ENCODE data around the gene SS18L1. TPM values are rescaled to one million over a fixed set of nuclear protein-coding genes. Genes with fewer than 3 reads are reported as not detected.
A peak's percentile ranks its signal among the peaks of the same experiment; 100 is the strongest.

The SS18L1 gene
- total RNA-seq, 1 experiment from 2014 or later, result 34.7 TPM

- Histone ChIP-seq H3K9me3 (ENCODE audit: low read depth, low read length, poor library complexity, severe bottlenecking) (no peaks in the 10 kb centered on the region), H3K27me3 (replicated peaks; ENCODE audit: insufficient read depth, low read depth, low read length, poor library complexity) (no peaks in the 10 kb centered on the region), H3K27ac (ENCODE audit: low read depth, low read length, poor library complexity, severe bottlenecking) (peak overlapping the region; percentile 71), H3K4me3 (ENCODE audit: low read depth, low read length, poor library complexity, severe bottlenecking) (no peak overlapping the region), H3K4me1 (ENCODE audit: insufficient read depth, low read length, poor library complexity, severe bottlenecking) (peaks cover 46% of the 10 kb centered on the region), H3K36me3 (ENCODE audit: insufficient read depth, low read length, poor library complexity, severe bottlenecking) (peaks cover 16% of the 10 kb centered on the region)
- intact Hi-C loops (cut with micrococcal nuclease; ENCODE audit: unreplicated experiment), result no loop called here
- ChIA-PET CTCF (no interaction called here), POLR2A (ENCODE audit: low non-redundant PET) (no interaction called here)
- no TSS peak for BruUV-seq (replicated peaks)
- TF ChIP-seq CTCF (conservative IDR thresholded peaks at IDR 0.05; ENCODE audit: low read depth, low read length), result no peak
- TF ChIP-seq EZH2 (IDR thresholded peaks at IDR 0.05; ENCODE audit: borderline replicate concordance, low read depth, low read length, poor library complexity, severe bottlenecking), result no peak
- peak; percentile 86 for DNase-seq (ENCODE audit: low spot score)
These were observed 59.9 kb downstream of the SS18L1 start for GRCh38 chr20:62203378-62204030.

- TF ChIP-seq EZH2 (IDR thresholded peaks at IDR 0.05; ENCODE audit: borderline replicate concordance, low read depth, low read length, poor library complexity, severe bottlenecking), result no peak
- TF ChIP-seq CTCF (conservative IDR thresholded peaks at IDR 0.05; ENCODE audit: low read depth, low read length), result no peak
- Histone ChIP-seq H3K36me3 (ENCODE audit: insufficient read depth, low read length, poor library complexity, severe bottlenecking) (peaks cover 3% of the 10 kb centered on the region), H3K27ac (ENCODE audit: low read depth, low read length, poor library complexity, severe bottlenecking) (no peak overlapping the region), H3K4me3 (ENCODE audit: low read depth, low read length, poor library complexity, severe bottlenecking) (no peak overlapping the region), H3K27me3 (replicated peaks; ENCODE audit: insufficient read depth, low read depth, low read length, poor library complexity) (no peaks in the 10 kb centered on the region), H3K4me1 (ENCODE audit: insufficient read depth, low read length, poor library complexity, severe bottlenecking) (peaks cover 43% of the 10 kb centered on the region), H3K9me3 (ENCODE audit: low read depth, low read length, poor library complexity, severe bottlenecking) (no peaks in the 10 kb centered on the region)
- POLR2A ChIA-PET (ENCODE audit: low non-redundant PET), result no interaction called here
- CTCF ChIA-PET, result no interaction called here
- intact Hi-C loops (cut with micrococcal nuclease; ENCODE audit: unreplicated experiment), result no loop called here
- no peak for DNase-seq (ENCODE audit: low spot score)
- BruUV-seq (replicated peaks), result no TSS peak
These were observed 62.2 kb downstream of the SS18L1 start for GRCh38 chr20:62205618-62206387.

GRCh38 chr20:62206388-62206775 is 62.8 kb downstream of the SS18L1 start:
- TF ChIP-seq EZH2 (IDR thresholded peaks at IDR 0.05; ENCODE audit: borderline replicate concordance, low read depth, low read length, poor library complexity, severe bottlenecking), result no peak
- TF ChIP-seq CTCF (conservative IDR thresholded peaks at IDR 0.05; ENCODE audit: low read depth, low read length), result no peak
- H3K4me3 ChIP-seq (ENCODE audit: low read depth, low read length, poor library complexity, severe bottlenecking), result no peak overlapping the region
- BruUV-seq (replicated peaks), result no TSS peak

More at GRCh38 chr20:62206388-62206775, 62.8 kb downstream of the SS18L1 start:
- ChIA-PET POLR2A (ENCODE audit: low non-redundant PET) (interaction anchor here (0.7 kb wide), 1 partner anchor 79 kb away, joined by 9 read pairs; no protein-coding TSS in a partner anchor), CTCF (no interaction called here)
- DNase-seq (ENCODE audit: low spot score), result no peak
- Histone ChIP-seq H3K27ac (ENCODE audit: low read depth, low read length, poor library complexity, severe bottlenecking) (no peak overlapping the region), H3K9me3 (ENCODE audit: low read depth, low read length, poor library complexity, severe bottlenecking) (no peaks in the 10 kb centered on the region), H3K4me1 (ENCODE audit: insufficient read depth, low read length, poor library complexity, severe bottlenecking) (peaks cover 37% of the 10 kb centered on the region), H3K36me3 (ENCODE audit: insufficient read depth, low read length, poor library complexity, severe bottlenecking) (no peaks in the 10 kb centered on the region), H3K27me3 (replicated peaks; ENCODE audit: insufficient read depth, low read depth, low read length, poor library complexity) (no peaks in the 10 kb centered on the region)
- intact Hi-C loops (cut with micrococcal nuclease; ENCODE audit: unreplicated experiment), result no loop called here

All from A673 (cell line).